Loucy (cell line): ENCODE measurements around the gene OPA3.
A peak's percentile ranks its signal among the peaks of the same experiment; 100 is the strongest.

Experiments used
- H2AFZ ChIP-seq: fragments of 200-600 bp; sonication (generic); 2 replicates; pipeline ENCODE4 v1.6.0; 2016; ENCODE audit warnings: antibody characterized with exemption, mild to moderate bottlenecking, low read length, moderate library complexity
- H3F3A ChIP-seq: fragments of 200-600 bp; 2 replicates; pipeline ENCODE4 v1.6.0; 2016; ENCODE audit warnings: antibody characterized with exemption, low read depth, mild to moderate bottlenecking
- H3K27me3 ChIP-seq: fragments of 200-600 bp; sonication (generic); 2 replicates; pipeline ENCODE4 v1.6.1; 2014; ENCODE audit warnings: low read length, mild to moderate bottlenecking; ENCODE audit not compliant: insufficient read depth, poor library complexity, severe bottlenecking
- H3K36me3 ChIP-seq: fragments of 200-600 bp; sonication (generic); 2 replicates; pipeline ENCODE4 v1.6.1; 2016; ENCODE audit warnings: low read length; ENCODE audit not compliant: insufficient read depth
- H3K4me1 ChIP-seq: fragments of 200-600 bp; sonication (generic); 2 replicates; pipeline ENCODE4 v1.5.1; 2014; ENCODE audit warnings: low read length, mild to moderate bottlenecking; ENCODE audit not compliant: insufficient read depth, poor library complexity, severe bottlenecking
- H3K4me2 ChIP-seq: fragments of 200-600 bp; sonication (generic); 2 replicates; pipeline ENCODE4 v1.6.0; 2014; ENCODE audit warnings: antibody characterized with exemption, low read length, low read depth, mild to moderate bottlenecking; ENCODE audit not compliant: poor library complexity, severe bottlenecking
- H3K4me3 ChIP-seq: fragments of 200-600 bp; sonication (generic); 2 replicates; pipeline ENCODE4 v1.5.1; 2014; ENCODE audit warnings: low read length, mild to moderate bottlenecking, mixed read lengths; ENCODE audit not compliant: poor library complexity, severe bottlenecking
- H3K79me2 ChIP-seq: fragments of 200-600 bp; sonication (generic); 2 replicates; pipeline ENCODE4 v1.6.1; 2014; ENCODE audit warnings: low read length; ENCODE audit not compliant: insufficient read depth
- H3K9ac ChIP-seq: fragments of 200-600 bp; sonication (generic); 2 replicates; pipeline ENCODE4 v1.6.0; 2014; ENCODE audit warnings: mild to moderate bottlenecking, low read depth, low read length, moderate library complexity; ENCODE audit not compliant: poor library complexity, severe bottlenecking
- H3K9me2 ChIP-seq: fragments of 200-600 bp; sonication (generic); replicated peaks from 2 replicates; pipeline ENCODE4 v1.6.1; 2016; ENCODE audit warnings: low read depth, low read length, mixed read lengths
- H3K9me3 ChIP-seq: fragments of 200-600 bp; sonication (generic); 2 replicates; pipeline ENCODE4 v1.6.1; 2014; ENCODE audit warnings: mild to moderate bottlenecking, antibody characterized with exemption, low read length, low read depth; ENCODE audit not compliant: insufficient read depth
- H4K20me1 ChIP-seq: fragments of 200-600 bp; sonication (generic); 2 replicates; pipeline ENCODE4 v1.6.0; 2014; ENCODE audit warnings: antibody characterized with exemption, low read length, mild to moderate bottlenecking; ENCODE audit not compliant: insufficient read depth, poor library complexity, severe bottlenecking
- CTCF ChIP-seq: fragments of 200-600 bp; sonication (generic); conservative IDR thresholded peaks from 2 replicates; pipeline ENCODE4 v1.5.1; 2014; ENCODE audit warnings: mild to moderate bottlenecking, antibody characterized with exemption, low read length
- EZH2phosphoT487 ChIP-seq: fragments of 200-600 bp; IDR thresholded peaks from 2 replicates; pipeline ENCODE4 v1.6.1; 2018; ENCODE audit warnings: antibody characterized with exemption, mild to moderate bottlenecking, moderate library complexity, borderline replicate concordance

Gene OPA3

GRCh38 chr19:45483033-45483432 is 101.6 kb downstream of the OPA3 start:
- no peaks in the 10 kb centered on the region for H3K36me3 ChIP-seq
- H3K9me2 ChIP-seq: no peaks in the 10 kb centered on the region
- no peak overlapping the region for H3K4me2 ChIP-seq
- H4K20me1 ChIP-seq: no peaks in the 10 kb centered on the region
- no peaks in the 10 kb centered on the region for H3K27me3 ChIP-seq
- H3K79me2 ChIP-seq: no peaks in the 10 kb centered on the region
- peaks cover 7% of the 10 kb centered on the region for H3K4me1 ChIP-seq
- TF ChIP-seq CTCF (no peak), EZH2phosphoT487 (no peak)
- no peak overlapping the region for H3K9ac ChIP-seq
- no peak overlapping the region for H2AFZ ChIP-seq
- no peaks in the 10 kb centered on the region for H3F3A ChIP-seq
- no peaks in the 10 kb centered on the region for H3K9me3 ChIP-seq
- H3K4me3 ChIP-seq: no peak overlapping the region

GRCh38 chr19:45478454-45479238 is 106.0 kb downstream of the OPA3 start:
- H4K20me1 ChIP-seq: no peaks in the 10 kb centered on the region
- H3K27me3 ChIP-seq: no peaks in the 10 kb centered on the region
- H3F3A ChIP-seq: no peaks in the 10 kb centered on the region
- no peaks in the 10 kb centered on the region for H3K9me2 ChIP-seq
- TF ChIP-seq EZH2phosphoT487: no peak
- TF ChIP-seq CTCF: peak; percentile 98
- no peaks in the 10 kb centered on the region for H3K79me2 ChIP-seq
- peak overlapping the region; percentile 75 for H3K4me3 ChIP-seq
- no peaks in the 10 kb centered on the region for H3K36me3 ChIP-seq
- H3K4me1 ChIP-seq: peaks cover 6% of the 10 kb centered on the region
- peak overlapping the region; percentile 83 for H2AFZ ChIP-seq
- peak overlapping the region; percentile 86 for H3K4me2 ChIP-seq
- H3K9me3 ChIP-seq: no peaks in the 10 kb centered on the region
- peak overlapping the region; percentile 61 for H3K9ac ChIP-seq

- Histone ChIP-seq H3K9me2 (no peaks in the 10 kb centered on the region), H3K79me2 (no peaks in the 10 kb centered on the region), H3K27me3 (no peaks in the 10 kb centered on the region), H3K4me1 (peaks cover 6% of the 10 kb centered on the region), H3K9me3 (no peaks in the 10 kb centered on the region), H4K20me1 (no peaks in the 10 kb centered on the region), H3F3A (no peaks in the 10 kb centered on the region), H3K4me2 (peak overlapping the region; percentile 86), H3K9ac (peak overlapping the region; percentile 22), H3K36me3 (no peaks in the 10 kb centered on the region), H3K4me3 (peak overlapping the region; percentile 75), H2AFZ (0 out of 2 replicates have a peak overlapping the region, but pooled peaks have one; percentile 8)
- TF ChIP-seq EZH2phosphoT487 (no peak), CTCF (no peak; the same call in 1 of the 2 replicates)
Observed at GRCh38 chr19:45477713-45478453, 106.7 kb downstream of the OPA3 start.
